Peyer's patch (tissue), 4 donors: ENCODE measurements around the gene DNAJC7. TPM values are rescaled to one million over a fixed set of nuclear protein-coding genes. Genes with fewer than 3 reads are reported as not detected.
"Not testable (repeated sequence)": the region's sequence is repeated elsewhere in the genome, so short reads cannot be mapped to it uniquely, and the experiment has no call there.

ENCODE experiments used
- DNase-seq, 3 donors: peaks; one replicate each; pipeline ENCODE4 v3.0.0-alpha.2; 2017 to 2019
- H3K27ac ChIP-seq, 4 donors: fragments of 200-600 bp; sonication (generic); one replicate each; pipeline ENCODE4 v1.5.1; 2016 to 2019
- H3K27me3 ChIP-seq, 2 donors: fragments of 200-600 bp; sonication (generic); one replicate each; pipeline ENCODE4 v1.5.1; 2019
- H3K36me3 ChIP-seq, 3 donors: fragments of 200-600 bp; sonication (generic); one replicate each; pipeline ENCODE4 v1.5.1; 2016 to 2019
- H3K4me1 ChIP-seq, 4 donors: fragments of 200-600 bp; sonication (generic); one replicate each; pipeline ENCODE4 v1.5.1; 2016 to 2019
- H3K4me3 ChIP-seq, 4 donors: fragments of 200-600 bp; sonication (generic); 1 replicate in 3 of 4; 2 replicates in 1 of 4; pipeline ENCODE4 v1.5.1; 2016 to 2019; ENCODE audit warnings: mild to moderate bottlenecking in 1 of 4
- H3K9me3 ChIP-seq, 4 donors: fragments of 200-600 bp; sonication (generic); one replicate each; pipeline ENCODE4 v1.5.1; 2016 to 2019; ENCODE audit warnings: mild to moderate bottlenecking in 1 of 4
- CTCF ChIP-seq, 6 experiments: fragments of 450-650 bp in 4 of 6; fragments of 200-600 bp in 2 of 6; sonication (generic) in 1 of 6; IDR thresholded peaks; one replicate each; pipeline ENCODE4 v1.5.1; 2017 to 2019; ENCODE audit warnings: antibody characterized with exemption in 6 of 6, mild to moderate bottlenecking in 3 of 6, moderate library complexity in 1 of 6
- POLR2A ChIP-seq, 2 donors: fragments of 450-650 bp; IDR thresholded peaks; one replicate each; pipeline ENCODE4 v1.5.1; 2017; ENCODE audit warnings: antibody characterized with exemption in 2 of 2, mild to moderate bottlenecking in 2 of 2, moderate library complexity in 2 of 2
- total RNA-seq, 4 donors: library from RNA; depleted of rRNA; stranded (reverse); fragments of >200 nt; gene quantifications; one replicate each; pipeline ENCODE4 v1.1.0, GENCODE V29; 2016

Gene DNAJC7
- total RNA-seq, 4 donors from 2014 or later = 51.0 to 80.9 (median 70.7) TPM

- H3K27ac ChIP-seq = no peak overlapping the region
- H3K4me1 ChIP-seq = no peaks in the 10 kb centered on the region
- no peaks in the 10 kb centered on the region for H3K9me3 ChIP-seq
These were observed 81.6 kb downstream of the DNAJC7 start for GRCh38 chr17:41935641-41936040.

DNA sequence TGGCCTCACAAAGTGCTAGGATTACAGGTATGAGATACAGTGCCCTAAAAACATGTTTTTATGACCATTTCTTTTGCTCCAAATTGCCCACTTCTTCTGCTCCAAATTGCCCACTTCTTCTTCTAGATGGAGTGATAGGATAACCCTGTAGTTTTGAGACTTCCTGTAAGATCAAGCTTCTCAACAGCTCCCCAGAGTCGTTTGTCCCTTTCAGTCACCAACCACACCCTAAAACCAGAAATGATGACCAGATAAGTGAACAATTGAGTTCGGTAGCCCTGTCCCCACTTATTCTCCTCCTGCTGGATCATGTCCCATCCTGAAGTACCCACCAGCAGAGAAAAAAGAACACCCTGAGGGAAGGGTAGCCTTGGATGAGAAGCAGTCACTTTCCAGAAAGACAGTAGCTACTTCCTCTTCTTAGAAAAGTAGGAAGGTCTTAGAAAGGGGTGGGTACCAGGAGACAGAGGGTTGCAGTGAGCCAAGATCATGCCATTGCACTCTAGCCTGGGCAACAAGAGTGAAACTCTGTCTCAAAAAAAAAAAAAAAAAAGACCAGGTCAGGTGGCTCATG, 84.3 kb downstream of the DNAJC7 start:
- Histone ChIP-seq H3K9me3 (no peaks in the 10 kb centered on the region), H3K4me1 (peaks cover 0 to 6% (median 0%) of the 10 kb centered on the region in 4 donors), H3K4me3 (no peak overlapping the region), H3K36me3 (no peaks in the 10 kb centered on the region), H3K27ac (no peak overlapping the region), H3K27me3 (no peaks in the 10 kb centered on the region)
- DNase-seq = no peak
- TF ChIP-seq CTCF (IDR thresholded peaks at IDR 0.05) = no peak
- TF ChIP-seq POLR2A (IDR thresholded peaks at IDR 0.05) = no peak

More at GRCh38 chr17:41935641-41936040, 81.6 kb downstream of the DNAJC7 start:
- no peak for TF ChIP-seq POLR2A (IDR thresholded peaks at IDR 0.05)
- TF ChIP-seq CTCF (IDR thresholded peaks at IDR 0.05) = no peak
- H3K36me3 ChIP-seq = no peaks in the 10 kb centered on the region
- DNase-seq = no peak
- no peak overlapping the region for H3K4me3 ChIP-seq
- no peaks in the 10 kb centered on the region for H3K27me3 ChIP-seq

DNA sequence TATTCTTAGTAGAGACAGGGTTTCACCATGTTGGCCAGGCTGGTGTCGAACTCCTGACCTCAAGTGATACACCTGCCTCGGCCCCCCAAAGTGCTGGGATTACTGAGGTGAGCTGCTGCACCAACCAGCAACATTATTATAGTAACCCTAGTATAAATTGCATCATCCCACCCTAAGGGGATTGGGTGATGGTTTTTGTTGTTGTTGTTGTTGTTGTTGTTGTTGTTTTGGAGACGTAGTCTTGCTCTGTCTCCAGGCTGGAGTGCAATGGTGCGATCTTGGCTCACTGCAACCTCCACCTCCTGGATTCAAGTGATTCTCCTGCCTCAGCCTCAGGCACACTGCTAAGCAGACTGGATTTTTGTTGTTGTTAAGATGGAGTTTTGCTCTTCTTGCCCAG, 85.5 kb downstream of the DNAJC7 start:
- H3K9me3 ChIP-seq, DNase-seq, H3K27ac ChIP-seq, H3K36me3 ChIP-seq, H3K4me1 ChIP-seq, H3K27me3 ChIP-seq, H3K4me3 ChIP-seq: not testable (repeated sequence)

DNA sequence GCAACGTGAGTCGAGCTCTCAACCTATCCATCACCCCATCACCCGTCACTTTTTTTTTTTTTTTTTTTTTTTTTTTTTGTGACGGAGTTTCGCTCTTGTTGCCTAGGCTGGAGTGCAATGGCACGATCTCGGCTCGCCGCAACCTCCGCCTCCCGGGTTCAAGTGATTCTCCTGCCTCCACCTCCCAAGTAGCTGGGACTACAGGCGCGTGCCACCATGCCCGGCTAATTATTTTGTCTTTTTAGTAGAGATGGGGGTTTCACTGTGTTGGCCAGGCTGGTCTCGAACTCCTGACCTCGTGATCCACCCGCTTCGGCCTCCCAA, 86.4 kb downstream of the DNAJC7 start:
- Histone ChIP-seq H3K27ac (peak overlapping the region in 2 of 4 donors; percentile 79 to 92), H3K4me3 (peak overlapping the region; percentile 52 to 66 (median 60))
- not testable (repeated sequence) for H3K9me3 ChIP-seq, H3K27me3 ChIP-seq, H3K4me1 ChIP-seq, H3K36me3 ChIP-seq, DNase-seq

- Histone ChIP-seq H3K36me3 (no peaks in the 10 kb centered on the region), H3K4me1 (peaks cover 0 to 6% (median 0%) of the 10 kb centered on the region in 4 donors), H3K4me3 (peak within 1 kb of the TSS; percentile 52 to 66 (median 60)), H3K27me3 (no peaks in the 10 kb centered on the region), H3K27ac (peak within 1 kb of the TSS; percentile 67 to 92 (median 84)), H3K9me3 (no peaks in the 10 kb centered on the region)
- DNase-seq = peak; percentile 95 to 98 (median 98)
- peak in 5 of 6 experiments; percentile 26 to 77 (median 66) for TF ChIP-seq CTCF (IDR thresholded peaks at IDR 0.05)
- peak; percentile 53 to 89 for TF ChIP-seq POLR2A (IDR thresholded peaks at IDR 0.05)
These were observed 87.0 kb downstream of the DNAJC7 start, which contains the start of gene ODAD4 for GRCh38 chr17:41930009-41930832. Gene ODAD4, plus strand, starts transcription at chr17:41930617. Its CDS starts 107 bp downstream, at chr17:41930724.

DNA sequence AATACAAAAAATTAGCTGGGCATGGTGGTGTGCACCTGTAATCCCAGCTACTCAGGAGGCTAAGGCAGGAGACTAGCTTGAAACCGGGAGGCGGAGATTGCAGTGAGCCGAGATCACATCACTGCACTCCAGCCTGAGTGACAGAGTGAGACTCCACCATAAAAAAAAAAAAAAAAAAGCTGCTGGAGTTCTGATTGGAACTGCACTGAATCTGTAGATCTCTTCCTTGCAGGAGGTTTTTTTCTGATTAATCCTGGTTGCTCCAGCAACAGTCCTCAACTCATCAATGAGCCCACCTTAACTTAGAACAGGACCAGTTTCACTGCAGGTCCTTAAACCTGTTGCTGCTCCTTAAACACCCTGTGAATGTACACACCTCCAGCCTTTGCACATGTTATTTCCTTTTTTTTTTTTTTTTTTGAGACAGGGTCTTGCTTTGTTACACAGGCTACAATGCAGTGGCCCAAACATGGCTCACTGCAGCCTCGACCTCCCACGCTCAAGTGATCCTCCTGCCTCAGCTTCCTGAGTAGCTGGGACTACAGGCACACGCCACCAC, 88.5 kb downstream of the DNAJC7 start:
- Histone ChIP-seq H3K4me1 (peaks cover 0 to 6% (median 0%) of the 10 kb centered on the region in 4 donors), H3K27ac (no peak overlapping the region), H3K27me3 (no peaks in the 10 kb centered on the region), H3K4me3 (no peak overlapping the region), H3K36me3 (no peaks in the 10 kb centered on the region), H3K9me3 (no peaks in the 10 kb centered on the region)
- no peak for TF ChIP-seq CTCF (IDR thresholded peaks at IDR 0.05)
- TF ChIP-seq POLR2A (IDR thresholded peaks at IDR 0.05) = no peak
- DNase-seq = no peak

Other genes with a start within 250 kb of the DNAJC7 start
- 100 to 1,000 TPM; 229 to 585 (median 505) TPM for gene JUP, start 230.7 kb downstream of the DNAJC7 start, total RNA-seq
- 10 to 100 TPM in 3 of 4 donors, 1 to 10 TPM in 1; 9.5 to 23.1 (median 18.0) TPM for gene P3H4, start 205.5 kb downstream of the DNAJC7 start, total RNA-seq
- 100 to 1,000 TPM in 1 of 4 donors, 10 to 100 TPM in 2, 1 to 10 TPM in 1; 7.2 to 130 (median 11.2) TPM for gene FKBP10, start 204.4 kb downstream of the DNAJC7 start, total RNA-seq
- gene NT5C3B, start 181.2 kb downstream of the DNAJC7 start, total RNA-seq = 10 to 100 TPM in 3 of 4 donors, 1 to 10 TPM in 1; 5.8 to 40.4 (median 20.1) TPM
- gene KLHL10, start 179.6 kb downstream of the DNAJC7 start, total RNA-seq = not detected
- gene KLHL11, start 152.0 kb downstream of the DNAJC7 start, total RNA-seq = 10 to 100 TPM in 1 of 4 donors, 1 to 10 TPM in 3; 7.4 to 10.5 (median 7.7) TPM
- gene ACLY, start 98.5 kb downstream of the DNAJC7 start, total RNA-seq = 100 to 1,000 TPM in 1 of 4 donors, 10 to 100 TPM in 3; 54.5 to 108 (median 74.0) TPM
- gene ODAD4, start 86.8 kb downstream of the DNAJC7 start, total RNA-seq = 1 to 10 TPM in 1 of 4 donors, not detected in 3; 2.1 TPM
- 10 to 100 TPM; 24.7 to 76.7 (median 43.4) TPM for gene CNP, start 50.6 kb downstream of the DNAJC7 start, total RNA-seq
- gene NKIRAS2, start 2.7 kb upstream of the DNAJC7 start, total RNA-seq = 10 to 100 TPM; 22.1 to 38.1 (median 31.1) TPM
- 1 to 10 TPM in 3 of 4 donors, not detected in 1; 1.6 to 8.6 (median 3.2) TPM for gene C17orf113, start 33.2 kb upstream of the DNAJC7 start, total RNA-seq
- 1 to 10 TPM in 1 of 4 donors, under 1 TPM in 1, not detected in 2; 0.53 to 1.3 TPM for gene ZNF385C, start 81.0 kb upstream of the DNAJC7 start, total RNA-seq
- gene DHX58, start 95.3 kb upstream of the DNAJC7 start, total RNA-seq = 10 to 100 TPM; 12.8 to 24.8 (median 18.4) TPM
- 100 to 1,000 TPM in 1 of 4 donors, 10 to 100 TPM in 2, 1 to 10 TPM in 1; 9.8 to 172 (median 38.4) TPM for gene KAT2A, start 103.9 kb upstream of the DNAJC7 start, total RNA-seq
- not detected for gene HSPB9, start 105.4 kb upstream of the DNAJC7 start, total RNA-seq
- gene RAB5C, start 137.6 kb upstream of the DNAJC7 start, total RNA-seq = 100 to 1,000 TPM in 2 of 4 donors, 10 to 100 TPM in 2; 80.9 to 153 (median 116) TPM
- under 1 TPM in 2 of 4 donors, not detected in 2; 0.47 to 0.80 TPM for gene KCNH4, start 163.7 kb upstream of the DNAJC7 start, total RNA-seq
- not detected for gene HCRT, start 168.0 kb upstream of the DNAJC7 start, total RNA-seq
- 10 to 100 TPM; 13.2 to 71.4 (median 44.3) TPM for gene GHDC, start 177.1 kb upstream of the DNAJC7 start, total RNA-seq